ENCODE measurements around the gene MAML3.

MAML3 gene

GRCh38 chr4:139908636-139909437 lies 245.1 kb downstream of the MAML3 start:
- TF ChIP-seq, protein P1, sequence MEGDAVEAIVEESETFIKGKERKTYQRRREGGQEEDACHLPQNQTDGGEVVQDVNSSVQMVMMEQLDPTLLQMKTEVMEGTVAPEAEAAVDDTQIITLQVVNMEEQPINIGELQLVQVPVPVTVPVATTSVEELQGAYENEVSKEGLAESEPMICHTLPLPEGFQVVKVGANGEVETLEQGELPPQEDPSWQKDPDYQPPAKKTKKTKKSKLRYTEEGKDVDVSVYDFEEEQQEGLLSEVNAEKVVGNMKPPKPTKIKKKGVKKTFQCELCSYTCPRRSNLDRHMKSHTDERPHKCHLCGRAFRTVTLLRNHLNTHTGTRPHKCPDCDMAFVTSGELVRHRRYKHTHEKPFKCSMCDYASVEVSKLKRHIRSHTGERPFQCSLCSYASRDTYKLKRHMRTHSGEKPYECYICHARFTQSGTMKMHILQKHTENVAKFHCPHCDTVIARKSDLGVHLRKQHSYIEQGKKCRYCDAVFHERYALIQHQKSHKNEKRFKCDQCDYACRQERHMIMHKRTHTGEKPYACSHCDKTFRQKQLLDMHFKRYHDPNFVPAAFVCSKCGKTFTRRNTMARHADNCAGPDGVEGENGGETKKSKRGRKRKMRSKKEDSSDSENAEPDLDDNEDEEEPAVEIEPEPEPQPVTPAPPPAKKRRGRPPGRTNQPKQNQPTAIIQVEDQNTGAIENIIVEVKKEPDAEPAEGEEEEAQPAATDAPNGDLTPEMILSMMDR (IDR thresholded peaks at IDR 0.05; ENCODE audit: low read depth, low read length, missing control alignments) = no peak
- DNase-seq (ENCODE audit: low read depth) = no peak
- no peak overlapping the region for H3K4me3 ChIP-seq (ENCODE audit: low read depth, low read length)

GRCh38 chr4:139907001-139907809 lies 246.8 kb downstream of the MAML3 start:
- TF ChIP-seq, protein P1 (IDR thresholded peaks at IDR 0.05; ENCODE audit: low read depth, low read length, missing control alignments) = no peak
- no peak overlapping the region for H3K4me3 ChIP-seq (ENCODE audit: low read depth, low read length)
- no peak for DNase-seq (ENCODE audit: low read depth)

- no peak for DNase-seq (ENCODE audit: low read depth)
- TF ChIP-seq, protein P1 (IDR thresholded peaks at IDR 0.05; ENCODE audit: low read depth, low read length, missing control alignments) = no peak
These were observed 248.5 kb downstream of the MAML3 start for GRCh38 chr4:139905489-139905888.

GRCh38 chr4:139904406-139904805 lies 249.6 kb downstream of the MAML3 start:
- DNase-seq (ENCODE audit: low read depth) = no peak
- no peak overlapping the region for H3K4me3 ChIP-seq (ENCODE audit: low read depth, low read length)

More at GRCh38 chr4:139905489-139905888, 248.5 kb downstream of the MAML3 start:
- H3K4me3 ChIP-seq (ENCODE audit: low read depth, low read length) = no peak overlapping the region

DNA sequence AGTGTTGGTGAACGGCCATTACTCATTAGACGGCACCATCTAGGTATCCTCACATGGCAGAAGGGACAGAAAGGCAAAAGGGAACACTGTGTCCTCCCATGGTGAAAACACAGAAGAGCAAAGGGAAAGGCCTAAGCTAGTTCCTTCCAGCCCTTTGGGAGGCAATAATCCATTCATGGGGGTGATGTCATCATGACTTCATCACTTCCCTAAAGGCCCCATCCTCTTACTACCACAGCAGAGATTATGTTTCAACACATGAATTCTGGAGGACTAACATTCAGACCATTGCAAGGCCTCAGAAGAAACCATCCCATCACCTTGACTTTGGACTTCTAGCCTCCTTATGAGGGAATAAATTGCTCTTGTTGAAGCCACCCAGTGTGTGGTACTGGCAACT lies 250.1 kb downstream of the MAML3 start:
- no peak overlapping the region for H3K4me3 ChIP-seq (ENCODE audit: low read depth, low read length)
- no peak for DNase-seq (ENCODE audit: low read depth)
- TF ChIP-seq, protein P1 (IDR thresholded peaks at IDR 0.05; ENCODE audit: low read depth, low read length, missing control alignments) = no peak

More at GRCh38 chr4:139904406-139904805, 249.6 kb downstream of the MAML3 start:
- TF ChIP-seq, protein P1 (IDR thresholded peaks at IDR 0.05; ENCODE audit: low read depth, low read length, missing control alignments) = no peak

DNA sequence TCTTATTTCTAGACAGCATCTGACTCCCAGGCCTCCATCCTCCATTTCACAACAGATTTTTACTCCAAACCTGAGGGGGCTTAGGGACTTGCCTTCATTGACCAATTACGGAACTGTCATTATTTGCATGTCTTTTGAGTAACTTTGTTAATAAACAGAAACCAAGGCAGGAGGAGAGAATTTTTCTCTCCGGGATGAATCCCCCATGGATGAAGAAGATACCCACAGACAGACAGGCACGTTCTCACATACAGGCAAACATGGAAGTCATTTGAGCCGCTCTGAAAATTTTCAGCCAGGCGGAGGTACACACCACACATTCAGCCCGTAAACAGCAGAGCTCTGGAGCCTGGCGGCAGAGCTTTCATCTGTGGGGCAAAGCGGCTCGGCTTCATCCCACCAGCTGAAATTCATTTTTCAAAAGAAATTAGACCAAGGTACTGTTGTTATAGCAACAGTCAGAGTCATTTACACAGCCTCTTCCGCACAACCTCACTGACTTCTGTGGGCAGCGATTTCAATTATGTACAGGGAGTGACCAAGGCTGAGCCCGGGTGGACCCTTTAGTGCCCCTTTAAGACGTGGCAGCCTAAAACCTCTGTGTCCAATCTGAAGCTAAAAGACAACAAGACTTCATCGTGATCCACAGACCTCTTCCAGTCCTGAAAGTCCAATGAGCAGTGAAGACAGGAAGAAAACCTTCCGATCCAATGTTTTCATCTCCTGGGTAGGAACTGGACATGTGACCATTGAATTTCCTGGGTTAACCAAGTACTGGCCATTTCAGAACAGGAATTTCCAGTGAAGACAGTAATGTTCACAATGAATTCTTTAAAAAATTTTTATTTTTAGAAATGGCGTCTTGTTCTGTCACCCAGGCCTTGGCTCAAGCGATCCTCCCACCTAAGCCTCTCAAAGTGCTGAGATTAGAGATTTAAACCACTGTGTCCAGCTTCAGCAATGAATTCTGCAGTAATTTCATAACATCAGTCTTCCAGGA lies 251.4 kb downstream of the MAML3 start:
- TF ChIP-seq, protein P1 (IDR thresholded peaks at IDR 0.05; ENCODE audit: low read depth, low read length, missing control alignments) = no peak
- H3K4me3 ChIP-seq (ENCODE audit: low read depth, low read length) = no peak overlapping the region
- DNase-seq (ENCODE audit: low read depth) = no peak
